Right renal pelvis (tissue), 4 donors: ENCODE data around the gene CDH22. TPM values are rescaled to one million over a fixed set of nuclear protein-coding genes. Genes with fewer than 3 reads are reported as not detected.

Experiments used
- DNase-seq, 4 donors: peaks; one replicate each; pipeline ENCODE4 v3.0.0-alpha.2; 2013; ENCODE audit warnings: low read depth in 4 of 4, low spot score in 3 of 4, missing footprints in 1 of 4
- polyA plus RNA-seq, 4 donors: library from polyadenylated mRNA; unstranded; fragments of 120-200 nt; gene quantifications; one replicate each; pipeline ENCODE4 v1.2.1, GENCODE V29; 2013; ENCODE audit not compliant: insufficient read length in 4 of 4

The CDH22 gene
- polyA plus RNA-seq, 4 donors, result 0.07 to 0.12 TPM; not detected in 2

DNA sequence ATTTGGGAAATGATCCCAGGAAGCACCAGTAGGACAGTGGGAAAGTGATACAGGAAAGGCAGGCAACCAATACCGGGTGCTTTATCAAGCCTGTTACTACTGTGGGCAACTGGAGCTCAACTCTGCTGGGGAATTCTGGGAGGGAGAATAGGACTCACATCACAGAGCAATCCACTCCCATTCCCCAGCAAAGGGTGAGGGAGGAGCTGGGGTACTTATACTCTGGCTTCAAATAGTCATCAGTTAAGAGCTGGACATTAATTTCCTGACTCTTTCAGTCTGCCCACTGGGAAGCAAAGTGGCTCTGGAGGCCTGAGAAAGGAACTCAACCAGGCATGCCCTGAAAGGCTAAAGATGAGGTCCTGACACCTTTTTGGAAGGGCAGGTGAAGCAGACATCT, 17.5 kb upstream of the CDH22 start:
- no peak for DNase-seq

DNA sequence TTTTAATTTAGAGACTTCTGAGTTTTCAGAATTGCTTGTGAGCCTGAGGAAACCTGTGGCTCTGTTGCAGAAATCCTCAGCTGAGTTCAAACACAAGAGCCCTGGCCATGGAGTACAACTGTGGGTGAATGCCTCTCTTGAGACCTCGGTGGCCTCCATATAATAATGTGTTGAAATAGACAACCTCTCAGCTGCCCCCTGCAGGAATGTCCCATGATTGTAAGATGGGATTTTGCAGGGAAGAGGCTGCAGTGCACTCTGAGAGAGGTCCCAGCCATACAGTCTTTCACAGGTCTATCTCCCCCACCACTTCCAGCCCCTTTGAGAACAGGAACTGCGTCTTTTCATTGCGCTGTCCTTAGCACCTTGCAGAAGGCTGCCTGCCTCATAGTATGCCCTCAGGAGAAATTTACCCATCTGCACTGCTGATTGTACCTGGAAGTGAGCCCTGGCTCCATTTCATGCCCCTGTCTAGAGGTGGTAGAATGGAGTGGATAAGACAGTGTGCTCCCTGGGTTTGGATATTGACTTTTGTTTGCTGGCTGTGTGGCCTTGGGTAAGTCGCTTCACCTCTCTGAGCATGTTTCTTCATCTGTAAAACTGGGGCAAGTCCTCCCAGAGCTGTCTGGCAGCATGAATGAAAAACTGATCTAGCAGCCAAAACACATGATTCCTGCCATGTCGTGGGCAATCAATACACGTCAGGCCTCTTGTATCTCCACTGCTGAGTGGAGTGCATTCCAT, 16.8 kb upstream of the CDH22 start:
- DNase-seq, result no peak

DNA sequence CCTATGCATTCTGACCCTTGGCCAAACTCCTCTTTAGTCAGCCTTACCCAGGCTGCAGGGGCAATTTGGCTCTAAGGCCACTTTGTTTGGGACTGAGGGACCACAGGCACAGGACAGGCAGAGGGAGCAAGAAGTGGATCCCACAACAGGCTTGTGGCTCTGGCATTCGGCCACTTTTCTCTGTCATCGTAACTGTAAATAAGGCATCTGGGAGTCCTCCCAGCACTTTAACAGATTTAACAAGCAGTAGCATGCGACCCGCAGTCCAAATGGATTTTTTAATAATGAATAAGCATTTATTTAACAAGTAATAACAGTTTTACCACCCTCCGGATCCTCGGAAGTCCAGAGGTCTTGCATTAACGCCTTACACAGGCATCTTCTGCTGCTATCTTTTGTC, 16.1 kb upstream of the CDH22 start:
- no peak for DNase-seq

DNA sequence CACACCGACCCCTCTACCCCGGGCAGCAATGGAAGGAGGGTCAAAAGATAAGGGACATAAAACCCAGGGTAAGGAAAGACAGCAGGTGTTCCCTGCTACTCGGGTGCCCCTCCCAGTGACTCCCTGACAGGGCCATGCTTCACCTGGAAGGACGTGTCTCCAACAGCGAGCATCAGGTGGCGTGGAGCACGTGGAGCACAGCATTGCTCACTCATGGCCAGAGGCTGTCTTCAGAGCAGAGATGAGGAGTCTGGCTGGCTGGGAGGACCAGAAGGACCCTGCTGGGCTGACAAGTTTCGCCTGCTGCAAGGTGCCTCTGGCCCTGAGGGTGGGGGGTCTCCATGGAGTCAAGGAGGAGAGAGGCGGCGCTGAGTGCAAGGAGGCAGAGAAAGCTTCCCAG, 15.3 kb upstream of the CDH22 start:
- no peak for DNase-seq

DNA sequence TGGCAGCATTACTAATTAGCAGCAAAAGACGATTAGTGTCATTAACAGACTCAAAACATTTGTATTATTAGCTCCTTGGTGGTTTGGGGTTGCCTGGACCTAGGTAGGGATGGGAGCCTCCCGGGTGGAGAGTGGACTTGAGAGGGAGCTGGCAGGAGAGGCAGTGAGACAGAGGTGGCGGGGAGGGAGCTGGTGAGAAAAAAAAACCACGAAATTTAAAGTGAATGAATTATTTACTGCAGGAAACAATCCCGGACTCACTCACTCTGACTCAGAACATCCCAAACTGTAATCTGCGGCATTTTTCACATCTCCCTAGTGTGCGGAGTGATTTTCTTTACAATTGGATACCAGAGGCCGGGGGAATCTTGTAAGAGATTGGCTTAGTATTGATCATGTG, 14.3 kb upstream of the CDH22 start:
- no peak for DNase-seq

DNA sequence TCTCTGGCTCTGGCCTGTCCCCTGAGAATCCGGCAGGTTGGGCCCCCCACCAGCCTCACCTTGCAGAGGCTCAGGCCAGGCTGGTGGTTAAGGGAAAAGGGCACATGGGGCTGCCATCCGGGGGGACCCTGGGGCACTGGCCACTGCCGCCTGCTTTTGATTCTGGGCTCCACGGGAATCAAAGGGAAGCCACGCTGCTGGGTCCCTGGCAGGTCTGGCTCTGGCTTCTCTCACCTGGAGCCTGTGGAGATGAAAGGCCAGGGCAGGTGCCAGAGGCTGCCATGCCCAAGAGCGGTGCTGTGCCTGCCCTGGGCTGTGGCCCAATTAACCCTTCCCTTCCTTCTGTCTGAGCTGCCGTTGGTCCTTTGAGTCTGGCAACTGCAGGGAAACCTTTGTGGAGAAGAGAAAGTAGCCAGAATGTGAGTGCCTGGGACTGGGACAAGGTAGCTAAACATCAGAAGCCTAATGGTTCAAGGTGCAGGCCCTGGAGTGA, 9.4 kb upstream of the CDH22 start:
- DNase-seq, result no peak

DNA sequence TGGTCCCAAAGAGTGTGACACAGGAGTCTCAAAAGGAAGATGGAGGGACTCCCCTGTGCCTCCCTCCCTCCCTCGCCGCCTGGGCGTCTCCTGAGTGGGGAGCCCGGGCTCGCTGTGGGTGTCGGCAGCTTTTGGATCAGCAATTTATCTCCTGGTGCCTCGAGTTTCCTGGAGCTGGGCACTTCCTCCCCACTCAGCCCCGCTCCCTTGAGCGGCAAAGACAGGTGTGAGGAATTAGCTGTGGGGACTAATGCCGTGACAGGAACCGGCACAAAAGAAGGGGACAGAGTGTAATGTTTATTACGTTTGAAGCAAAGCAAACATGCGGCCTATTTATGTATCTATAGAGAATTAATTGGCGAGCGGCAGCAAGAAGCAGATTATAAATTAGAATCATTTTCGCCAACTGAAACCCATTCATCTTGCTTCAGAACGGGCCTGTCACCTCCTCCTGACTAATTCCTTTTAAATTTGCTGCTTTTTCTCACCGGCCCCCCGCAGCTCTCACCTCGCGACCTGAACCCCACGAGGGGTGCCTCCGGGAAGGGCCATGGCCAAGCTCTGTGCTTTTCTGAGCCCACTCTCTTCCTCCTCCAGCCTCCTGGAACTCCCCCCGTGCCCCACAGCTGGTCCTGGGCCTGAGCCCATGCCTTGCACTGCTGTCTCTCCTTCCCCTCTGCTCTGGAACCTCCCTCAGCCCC, 8.8 kb upstream of the CDH22 start:
- DNase-seq, result no peak

DNA sequence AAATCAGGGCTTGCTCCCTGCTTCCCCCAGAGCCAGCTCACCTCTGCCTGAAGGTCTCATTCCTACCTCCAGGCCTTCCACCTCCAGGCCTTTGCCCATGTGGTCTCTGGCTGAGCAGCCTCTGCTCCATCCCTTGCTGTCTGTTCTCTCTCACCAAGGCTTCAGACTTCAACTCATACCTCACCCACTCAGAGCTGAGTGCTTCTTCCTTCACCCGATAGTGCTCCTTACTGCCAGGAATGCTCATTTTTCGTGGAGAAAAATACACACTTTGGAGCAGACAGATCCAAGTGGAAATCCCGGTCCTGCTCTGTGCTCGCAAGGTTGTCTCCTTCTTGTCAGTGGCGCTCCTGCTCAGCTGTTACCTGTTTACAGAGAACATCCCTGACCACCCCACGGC, 7.0 kb upstream of the CDH22 start:
- no peak for DNase-seq

DNA sequence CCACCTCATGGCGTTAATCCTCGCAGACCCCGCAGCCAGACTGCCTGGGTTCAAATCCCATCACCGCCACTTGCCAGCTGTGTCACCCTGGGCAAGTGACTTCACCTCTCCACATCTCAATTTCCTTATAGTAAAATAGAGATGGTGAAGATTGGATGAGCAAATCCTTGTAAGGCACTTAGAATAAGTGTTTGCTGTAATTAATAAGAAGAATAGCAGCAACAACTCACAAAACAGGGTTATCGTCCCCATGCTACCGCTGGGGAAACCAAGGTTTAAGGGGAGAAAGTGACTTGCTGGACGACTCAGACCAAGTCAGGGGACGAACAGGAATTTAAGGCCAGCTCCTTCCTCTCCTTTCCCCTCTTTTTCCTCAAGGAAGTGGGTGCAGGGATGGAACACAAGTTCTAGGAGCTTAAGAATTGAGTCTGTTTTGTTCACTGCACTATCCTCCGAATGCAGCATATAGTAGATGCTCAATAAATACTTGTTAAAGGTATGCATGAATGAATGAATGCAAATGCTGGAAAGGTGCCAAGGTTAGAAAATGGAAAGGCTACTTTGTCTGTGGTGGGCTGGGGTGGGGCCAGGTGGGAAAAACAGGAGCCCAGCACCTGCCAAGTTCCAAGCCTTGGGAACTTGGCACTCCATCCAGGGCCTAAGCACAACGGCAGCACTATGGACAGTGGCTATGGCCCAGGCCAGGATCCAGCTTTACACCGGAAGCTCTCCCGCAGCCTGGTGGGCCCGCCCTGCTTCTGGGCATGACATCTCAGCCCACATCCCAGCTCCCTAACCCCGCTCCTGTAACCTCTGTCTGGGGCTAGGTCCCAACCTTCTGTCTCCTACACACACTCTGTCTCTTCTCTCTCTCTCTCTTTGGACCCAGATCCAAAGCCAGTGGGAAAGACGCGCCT, 4.9 kb upstream of the CDH22 start:
- DNase-seq, result no peak

DNA sequence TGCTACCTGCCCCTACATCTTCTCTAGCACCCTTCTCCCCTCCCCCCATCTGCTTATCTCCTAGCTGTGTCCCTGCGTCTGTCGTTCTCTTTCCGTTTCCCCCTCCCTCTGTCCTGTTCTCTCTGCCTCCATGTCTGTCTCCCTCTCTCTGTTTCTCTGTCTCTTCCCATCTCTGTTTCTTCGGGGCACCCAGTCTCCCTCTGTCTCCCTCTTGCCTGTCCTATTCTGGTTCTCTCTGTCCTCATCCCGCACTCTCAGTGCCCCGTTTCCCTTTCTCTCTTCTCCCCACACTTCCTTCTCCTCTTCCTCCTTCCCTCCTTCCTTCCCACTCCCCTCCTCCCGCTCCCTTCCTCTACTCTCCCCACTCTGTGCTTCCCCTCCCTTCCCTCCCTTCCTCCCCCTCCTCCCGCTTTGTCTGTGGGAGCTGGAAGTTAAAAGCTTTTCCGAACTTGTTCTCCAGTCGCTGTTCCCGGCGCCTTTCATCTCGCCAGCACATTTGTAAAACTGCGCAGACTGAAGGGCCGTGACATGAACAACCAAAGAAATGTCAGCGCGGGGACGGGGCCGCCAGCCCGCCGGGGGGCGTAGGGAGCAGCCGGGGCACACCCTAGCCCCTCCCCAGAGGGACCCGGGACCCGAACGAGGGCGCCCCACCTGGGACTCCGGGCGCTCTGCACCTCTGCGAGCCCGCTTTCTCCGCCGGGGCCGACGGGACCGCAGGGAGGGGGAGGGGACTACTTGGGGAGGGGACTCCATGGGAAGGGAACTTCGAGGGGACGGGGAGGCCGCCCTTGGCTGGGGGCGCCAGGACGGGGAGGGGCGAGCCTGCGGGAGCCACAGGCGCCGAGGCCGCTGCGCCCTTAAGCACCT, 4.0 kb upstream of the CDH22 start:
- no peak for DNase-seq

DNA sequence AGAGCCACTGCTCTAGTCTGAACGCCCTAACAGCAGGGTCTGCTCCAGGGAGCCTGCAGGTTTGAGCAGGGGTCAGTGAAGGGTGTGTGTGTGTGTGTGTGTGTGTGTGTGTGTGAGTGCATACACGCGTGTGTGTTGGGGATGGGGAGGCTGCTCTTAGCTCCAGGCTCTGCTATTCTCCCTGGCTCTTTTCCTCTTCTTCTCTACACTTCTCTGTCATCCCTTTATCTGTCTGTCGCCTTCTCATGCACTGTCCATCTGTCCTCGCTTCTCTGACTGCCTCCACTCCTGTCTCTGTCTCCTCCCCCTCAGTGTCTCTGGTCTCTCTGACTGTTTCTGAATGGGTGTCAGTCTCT, 3.4 kb upstream of the CDH22 start:
- DNase-seq, result no peak

DNA sequence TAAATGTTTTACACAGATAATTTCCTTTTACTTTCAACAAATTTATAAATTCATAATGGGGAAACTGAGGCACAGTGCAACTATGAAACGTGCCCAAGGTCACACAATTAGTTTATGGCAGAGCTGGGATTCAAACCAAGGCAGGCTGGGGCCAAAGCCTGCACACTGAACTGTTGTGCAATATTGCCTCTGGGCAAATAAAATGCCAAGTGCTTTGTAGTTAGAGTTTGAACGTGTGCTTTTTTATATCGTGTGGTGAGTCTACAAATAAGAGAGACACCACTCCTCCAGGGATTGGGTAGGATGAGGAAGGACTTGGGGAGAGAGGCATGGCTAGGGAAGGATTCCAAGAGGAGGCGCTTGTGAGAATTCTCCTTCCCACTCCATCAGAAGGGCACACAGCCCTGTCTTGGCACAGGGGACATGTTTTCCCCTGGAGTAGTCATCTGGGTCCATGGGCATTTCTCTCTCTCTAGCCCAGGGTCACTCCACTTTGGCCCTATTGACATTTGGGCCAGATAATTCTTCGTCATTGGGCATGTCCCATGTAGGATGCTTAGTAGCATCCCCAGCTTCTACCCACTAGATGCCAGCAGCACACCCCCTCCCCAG, 2.8 kb upstream of the CDH22 start:
- DNase-seq, result no peak

DNA sequence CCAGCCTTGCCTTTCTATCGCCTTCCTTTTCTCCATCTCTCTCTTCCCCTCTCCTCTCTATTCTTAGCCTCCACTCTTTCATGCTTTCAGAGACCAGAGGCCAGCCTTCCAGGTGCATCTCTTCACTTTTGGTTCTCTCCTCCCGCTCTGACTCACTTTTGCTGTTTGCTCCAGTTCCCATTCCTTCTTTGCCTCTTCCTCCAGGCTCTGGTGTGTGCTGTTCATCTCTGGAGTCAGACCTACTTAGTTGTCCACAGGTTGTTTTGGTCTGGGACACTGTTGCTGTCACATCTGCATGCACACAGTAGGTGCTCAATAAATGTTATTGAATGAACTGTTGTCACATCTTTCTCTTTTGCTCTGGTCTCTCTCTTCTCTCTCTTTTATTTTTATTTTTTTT, 1.6 kb upstream of the CDH22 start:
- no peak for DNase-seq

DNA sequence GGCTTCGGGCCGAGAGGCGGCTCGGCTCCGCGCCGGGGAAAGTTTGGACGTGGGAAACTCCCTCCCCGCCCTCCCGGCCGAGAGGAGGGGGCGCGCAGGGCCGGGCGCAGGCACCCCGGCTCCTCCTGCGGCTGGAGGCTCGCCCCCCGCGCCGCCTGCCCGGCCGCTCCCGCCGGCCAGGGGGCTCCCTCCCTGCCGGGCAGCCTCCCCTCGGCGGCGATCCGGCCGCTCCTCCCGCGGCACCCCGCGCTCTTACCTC, 370 bp downstream of the CDH22 start:
- no peak for DNase-seq

DNA sequence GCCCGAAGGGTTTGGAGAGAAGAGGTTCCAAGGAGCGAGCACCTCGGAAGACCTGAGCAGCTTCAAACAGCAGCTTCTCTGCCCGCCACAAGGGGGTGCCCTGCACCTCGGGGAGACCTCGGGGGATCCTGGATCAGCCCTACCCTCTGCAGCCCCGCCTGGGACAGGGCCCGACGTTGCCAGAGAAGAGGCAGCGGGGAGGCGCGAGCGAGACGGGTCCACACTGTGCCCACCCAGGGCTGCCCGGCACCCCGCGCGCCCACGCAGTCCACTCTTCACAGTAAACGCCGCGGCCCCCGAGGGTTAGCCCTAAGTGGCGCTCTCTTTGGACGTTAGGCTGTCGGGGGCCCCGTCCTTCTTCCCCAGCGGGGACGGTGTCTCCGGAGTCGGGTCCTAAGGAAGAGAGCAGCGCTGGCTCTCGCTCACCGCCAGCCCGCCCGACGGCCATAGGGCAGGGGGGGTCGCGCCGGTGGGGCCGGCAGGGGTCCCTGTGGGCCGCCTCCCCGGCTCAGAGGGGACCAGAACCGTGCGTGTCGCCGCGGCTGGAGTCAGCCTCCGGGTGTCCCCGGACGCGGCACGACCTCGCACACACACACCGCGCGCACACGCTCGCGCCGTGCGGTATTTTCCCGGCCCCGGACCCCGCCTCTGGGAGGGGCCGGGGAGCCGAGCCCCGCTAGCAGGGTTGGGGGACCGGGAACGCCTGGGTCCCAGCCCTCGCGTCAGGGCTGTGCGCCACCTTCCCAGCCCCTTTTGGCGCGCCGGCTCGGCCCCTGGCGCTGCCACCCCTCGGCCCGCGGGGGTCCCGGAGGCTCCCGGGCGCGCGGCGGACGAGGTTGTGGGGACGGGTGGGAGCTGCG, 929 bp downstream of the CDH22 start:
- no peak for DNase-seq

DNA sequence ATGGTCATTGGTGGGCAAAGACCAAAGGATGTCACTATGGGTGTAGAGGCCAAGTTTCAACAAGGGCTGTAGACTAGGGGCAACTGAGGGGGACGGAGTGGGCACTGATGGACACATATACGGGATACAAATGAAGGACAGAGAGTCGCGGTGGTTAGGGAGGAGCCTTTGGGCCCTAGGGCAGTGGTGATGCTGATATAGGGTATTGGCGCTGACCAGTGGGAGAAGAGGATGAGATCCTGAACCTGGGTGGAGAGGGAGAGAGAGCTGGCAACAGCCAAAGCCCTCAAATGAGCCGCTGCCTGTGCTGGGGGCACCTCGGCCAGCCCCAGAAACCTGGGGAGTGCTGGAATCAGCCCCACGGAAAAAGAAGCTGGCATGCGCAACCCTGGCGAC, 1.6 kb downstream of the CDH22 start:
- no peak for DNase-seq

DNA sequence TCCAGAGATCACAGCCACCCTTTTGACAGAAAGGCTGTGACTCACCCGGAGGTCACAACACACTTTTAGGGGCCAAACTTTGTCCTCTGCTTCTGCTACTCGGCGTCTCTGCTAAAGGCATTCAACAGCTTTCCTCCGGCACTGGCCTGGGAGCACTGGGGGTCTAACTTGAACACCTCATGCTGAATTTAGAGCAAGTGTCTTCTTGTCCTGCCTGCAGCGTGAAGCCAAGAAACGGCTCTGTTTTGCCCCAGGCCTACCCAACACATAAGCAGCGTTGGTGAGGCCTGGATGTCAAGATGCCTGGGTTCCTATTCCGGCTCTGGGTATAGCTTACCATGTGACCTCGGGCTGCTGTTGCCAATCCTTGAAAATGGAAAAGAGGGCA, 2.3 kb downstream of the CDH22 start:
- DNase-seq, result no peak

DNA sequence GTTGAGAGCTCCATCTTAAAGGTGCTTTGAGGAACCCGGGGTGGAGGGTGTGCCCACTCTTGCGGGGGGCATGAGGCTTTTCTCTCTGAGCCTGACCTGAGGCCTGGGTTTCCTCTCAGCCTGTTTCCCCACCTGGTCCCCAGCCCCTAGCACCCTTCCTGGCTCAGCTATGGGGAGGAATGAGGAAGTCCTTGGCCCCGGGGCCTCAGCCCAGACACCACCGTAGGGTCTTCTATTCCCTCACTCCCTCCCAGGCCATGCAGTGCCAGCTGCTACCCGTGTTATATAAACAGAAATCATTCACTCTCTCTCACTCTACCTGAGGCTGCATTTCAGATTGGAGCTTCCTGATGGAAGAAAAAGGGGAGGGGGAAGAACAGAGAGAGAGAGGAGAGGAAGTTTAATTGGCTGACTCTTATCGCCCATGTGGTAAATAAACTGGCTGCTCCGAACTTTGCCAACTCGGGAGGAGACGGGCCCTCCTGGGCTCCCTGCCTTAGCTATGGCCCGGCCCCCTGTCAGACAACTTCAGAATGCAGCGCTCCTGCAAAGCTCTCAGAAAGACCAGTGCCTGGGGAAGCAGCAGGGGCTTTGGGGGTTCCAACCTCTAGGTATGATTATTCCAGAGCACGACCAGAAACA, 2.8 kb downstream of the CDH22 start:
- DNase-seq, result no peak

DNA sequence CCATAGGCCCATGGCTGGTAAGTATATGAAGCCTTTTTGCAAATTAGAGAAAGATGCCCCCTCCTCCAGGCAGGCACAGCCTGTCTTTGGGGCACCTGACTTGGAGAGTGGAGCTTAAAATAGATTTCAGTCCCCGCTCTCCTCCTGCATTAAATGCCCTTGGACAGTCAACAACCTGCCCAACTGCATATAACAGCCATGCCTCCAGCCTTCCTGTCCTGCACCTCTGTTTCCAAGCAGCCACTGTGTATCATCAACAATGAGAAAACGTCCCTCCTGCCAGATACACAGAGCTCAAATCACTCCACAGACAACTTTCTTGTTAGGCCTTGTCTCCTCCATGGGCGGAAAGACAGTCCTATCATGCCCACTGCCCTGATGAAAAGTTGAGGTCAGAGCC, 3.4 kb downstream of the CDH22 start:
- no peak for DNase-seq
